ENCODE data around the gene RNF5.

GRCh38 chr6:32149092-32149755 is 29.0 kb upstream of the RNF5 start:
- TF ChIP-seq CTCF (IDR thresholded peaks at IDR 0.05) (no peak), EZH2 (IDR thresholded peaks at IDR 0.05; ENCODE audit: borderline replicate concordance, insufficient read depth, low read depth, low read length, poor library complexity, severe bottlenecking) (no peak)

All from B cell (primary cell).